GM20431 (cell line): ENCODE measurements around the gene RIOX2.

Experiments
- in situ Hi-C: fragments of 300-500 bp; cut with MseI, MboI; formaldehyde crosslinking; loops from one replicate; pipeline ENCODE4 v1.15.0; 2020; ENCODE audit warnings: low sequenced_read_pairs; ENCODE audit not compliant: unreplicated experiment

Gene RIOX2

DNA sequence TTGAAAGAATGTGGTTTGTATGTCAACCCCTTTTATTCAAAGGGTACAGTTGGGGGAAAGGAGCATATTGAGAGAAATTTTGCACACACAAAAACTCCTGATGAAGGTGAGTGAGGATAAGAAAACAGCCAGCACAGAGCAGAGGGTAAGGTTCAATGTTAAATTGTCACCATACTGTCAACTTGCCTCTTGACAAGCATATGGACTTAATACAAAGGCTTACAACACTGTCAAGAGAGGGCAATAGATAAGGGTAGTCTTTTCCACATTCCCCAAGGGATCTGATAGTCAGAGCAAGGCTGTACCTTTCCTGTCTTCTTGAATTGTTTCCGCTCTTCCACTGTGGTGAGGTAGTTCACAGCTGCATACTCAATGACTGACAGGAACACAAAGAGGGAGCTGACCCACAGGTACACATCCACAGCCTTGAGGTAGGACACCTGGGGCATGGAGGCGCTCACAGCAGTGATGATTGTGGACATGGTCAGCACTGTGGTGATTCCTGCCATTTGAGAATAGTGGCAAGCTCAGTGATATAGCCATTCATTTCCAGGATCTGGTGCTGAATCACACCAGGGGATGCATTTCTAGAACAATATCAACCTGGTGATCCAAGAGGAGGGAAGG, 20.4 kb upstream of the RIOX2 start:
- in situ Hi-C loops: no loop called here

DNA sequence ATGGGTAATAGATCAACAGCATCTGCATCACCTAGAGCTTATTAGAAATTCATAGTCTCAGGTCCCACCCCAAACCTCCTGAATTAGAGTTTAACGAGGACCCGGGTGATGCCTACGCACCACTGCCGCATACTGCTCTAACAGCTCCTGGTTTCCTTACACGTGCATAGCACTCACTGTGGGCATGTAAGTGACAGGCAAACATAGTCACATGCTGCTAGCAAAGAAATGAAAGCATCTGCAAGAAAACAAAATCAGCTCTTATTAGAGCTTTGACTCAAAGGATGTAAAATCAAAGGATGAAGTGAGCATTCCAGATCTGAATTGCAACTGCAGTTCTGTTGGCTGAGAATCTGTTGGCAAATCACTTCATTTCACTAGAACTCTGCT, 19.1 kb upstream of the RIOX2 start:
- in situ Hi-C loops: no loop called here

GRCh38 chr3:97990624-97991292, 18.5 kb upstream of the RIOX2 start:
- in situ Hi-C loops: no loop called here

- in situ Hi-C loops: no loop called here
These were observed 16.7 kb upstream of the RIOX2 start for GRCh38 chr3:97988784-97989568.

GRCh38 chr3:97987306-97987705, 15.1 kb upstream of the RIOX2 start:
- in situ Hi-C loops: no loop called here

- in situ Hi-C loops: no loop called here
These were observed 11.8 kb upstream of the RIOX2 start for GRCh38 chr3:97983933-97984491.

GRCh38 chr3:97981886-97982285, 9.7 kb upstream of the RIOX2 start:
- in situ Hi-C loops: no loop called here

DNA sequence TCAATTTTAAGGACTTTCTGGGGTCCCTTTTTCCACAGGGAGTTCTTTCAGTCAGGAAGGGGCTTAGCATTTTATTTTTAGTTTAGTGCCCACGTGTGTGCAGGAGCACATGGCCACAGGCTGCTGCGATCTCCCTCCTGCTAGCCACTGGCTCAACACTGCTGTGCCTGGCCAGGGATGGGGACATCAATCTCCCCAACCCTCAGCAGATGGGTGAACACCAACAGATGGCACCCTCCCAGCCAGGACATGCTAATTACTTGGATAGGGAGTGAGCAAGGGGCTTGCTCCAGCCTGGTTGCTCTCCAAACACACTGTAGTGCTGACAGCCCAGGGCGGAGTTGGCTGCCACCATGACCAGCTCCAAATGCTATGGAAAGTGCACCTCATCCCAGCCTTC, 7.4 kb upstream of the RIOX2 start:
- in situ Hi-C loops: no loop called here

DNA sequence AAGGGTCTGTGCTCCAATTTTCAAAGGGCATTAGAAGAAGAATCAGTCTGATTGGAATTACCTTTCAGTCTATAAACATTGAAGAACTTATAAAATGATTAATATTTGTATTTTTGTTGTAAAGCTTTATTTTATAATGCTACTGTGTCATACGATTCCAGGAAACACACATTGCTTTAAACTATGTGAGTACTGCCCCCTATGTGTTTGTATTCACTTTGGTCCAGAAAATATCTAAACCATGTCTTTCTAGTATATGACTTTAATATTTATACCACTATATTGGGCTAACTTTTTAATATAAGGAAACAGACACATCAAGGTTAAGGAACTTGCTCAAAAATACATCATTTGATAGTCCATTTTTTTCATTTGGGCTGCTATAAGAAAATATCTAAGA, 3.2 kb upstream of the RIOX2 start:
- in situ Hi-C loops: no loop called here

DNA sequence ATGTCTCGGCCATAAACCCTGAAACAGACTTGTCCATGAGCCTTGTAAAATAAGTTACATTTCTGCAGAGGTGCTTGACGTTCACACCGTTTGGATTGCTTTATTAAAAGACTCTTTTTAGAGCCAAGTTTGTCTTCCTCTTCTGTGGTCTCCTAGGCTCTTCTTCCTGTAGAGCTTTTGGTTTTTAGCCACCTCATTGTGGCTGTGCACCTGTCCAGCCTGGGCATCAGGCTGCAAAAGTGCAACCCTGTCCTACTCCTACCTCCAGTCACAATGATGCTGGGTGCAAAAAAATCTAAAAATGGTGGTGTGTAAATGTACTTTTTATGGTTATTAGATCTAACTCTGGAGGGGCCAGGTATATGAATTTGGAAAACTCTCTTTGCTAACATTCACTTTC, 2.8 kb upstream of the RIOX2 start:
- in situ Hi-C loops: no loop called here

- in situ Hi-C loops: no loop called here
These were observed 745 bp upstream of the RIOX2 start for GRCh38 chr3:97972976-97973375.

- in situ Hi-C loops: no loop called here
These were observed 1.1 kb downstream of the RIOX2 start for GRCh38 chr3:97970956-97971620.

GRCh38 chr3:97970156-97970555, 2.1 kb downstream of the RIOX2 start:
- in situ Hi-C loops: no loop called here

DNA sequence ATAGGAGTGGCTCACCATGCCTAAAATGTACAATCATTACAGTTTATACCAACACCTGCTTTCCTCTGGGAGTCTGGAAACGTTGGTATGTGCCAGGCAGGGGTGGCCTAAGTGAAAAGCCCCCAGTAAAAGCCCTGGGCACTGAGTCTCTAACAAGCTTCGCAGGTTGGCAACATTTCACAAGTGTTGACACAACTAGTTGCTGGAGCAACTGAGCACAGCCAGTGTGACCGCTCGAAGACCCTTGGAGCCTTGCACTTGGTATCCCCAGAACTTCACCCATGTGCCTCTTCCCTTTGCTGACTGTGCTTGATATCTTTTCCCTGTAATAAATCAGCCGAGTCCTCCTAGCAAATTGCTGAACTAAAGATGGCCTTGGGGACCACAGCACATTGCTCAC, 2.7 kb downstream of the RIOX2 start:
- in situ Hi-C loops: no loop called here

DNA sequence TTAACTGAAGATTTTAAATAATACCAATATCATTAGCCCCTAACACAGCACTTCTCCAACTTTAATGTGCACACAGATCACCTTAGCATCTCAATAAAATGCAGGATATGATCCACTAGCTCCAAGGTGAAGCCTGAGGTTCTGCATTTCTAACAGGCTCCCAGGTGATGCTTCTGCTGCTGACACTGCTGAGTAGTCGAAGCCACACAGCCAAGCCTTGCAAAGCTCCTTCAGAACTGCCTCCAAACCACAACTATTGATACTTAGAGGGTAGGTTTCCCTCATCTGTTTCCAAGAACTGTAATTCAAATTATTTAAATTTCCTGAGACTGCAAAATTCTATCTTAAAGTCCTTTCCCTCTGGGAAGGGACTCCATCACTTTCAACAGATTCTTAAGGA, 3.9 kb downstream of the RIOX2 start:
- in situ Hi-C loops: no loop called here

GRCh38 chr3:97967966-97968365, 4.3 kb downstream of the RIOX2 start:
- in situ Hi-C loops: no loop called here

GRCh38 chr3:97960993-97961766, 11.1 kb downstream of the RIOX2 start:
- in situ Hi-C loops: no loop called here

DNA sequence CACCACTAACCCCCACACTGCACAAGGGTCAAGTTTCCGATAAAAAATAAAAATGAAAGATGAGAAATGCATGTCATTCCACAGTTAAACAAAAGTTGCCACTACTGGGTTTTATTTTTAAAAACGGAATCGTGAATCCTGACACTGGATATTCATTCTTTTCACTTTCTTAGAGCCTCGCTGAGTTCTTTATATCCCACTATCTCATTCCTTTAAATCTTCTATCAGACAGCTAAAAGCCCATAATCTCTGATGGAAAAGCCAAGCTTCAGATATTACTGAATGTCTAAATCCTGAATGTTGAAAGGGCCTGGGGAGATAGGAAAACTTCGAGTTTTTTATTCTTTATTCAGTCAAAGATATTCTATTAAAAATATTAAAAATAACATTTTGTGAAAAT, 11.7 kb downstream of the RIOX2 start:
- in situ Hi-C loops: no loop called here

DNA sequence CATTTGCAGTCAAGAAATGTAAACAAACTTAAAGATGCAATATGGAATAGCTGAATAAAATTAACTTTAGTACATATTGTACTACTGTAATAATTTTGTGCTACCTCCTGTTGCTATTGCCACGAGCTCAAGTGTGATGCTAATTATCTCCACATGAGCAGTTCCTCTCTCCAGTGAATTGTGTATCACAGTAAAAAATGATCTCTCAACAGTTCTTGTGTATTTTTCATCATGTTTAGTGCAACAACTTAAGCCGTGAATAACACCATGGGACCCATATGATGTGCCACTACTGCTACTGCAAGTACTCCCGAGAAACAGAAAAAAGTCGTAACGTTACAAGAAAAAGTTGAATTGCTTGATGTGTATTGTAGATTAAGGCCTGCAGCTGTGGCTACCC, 12.4 kb downstream of the RIOX2 start:
- in situ Hi-C loops: loop anchor here (10.0 kb wide), 1 partner anchor 55 kb away; no protein-coding TSS in a partner anchor

- in situ Hi-C loops: loop anchor here (10.0 kb wide), 1 partner anchor 56 kb away; no protein-coding TSS in a partner anchor
These were observed 13.4 kb downstream of the RIOX2 start for GRCh38 chr3:97958796-97959195.
